ENCODE measurements around the gene NAV3.

DNA sequence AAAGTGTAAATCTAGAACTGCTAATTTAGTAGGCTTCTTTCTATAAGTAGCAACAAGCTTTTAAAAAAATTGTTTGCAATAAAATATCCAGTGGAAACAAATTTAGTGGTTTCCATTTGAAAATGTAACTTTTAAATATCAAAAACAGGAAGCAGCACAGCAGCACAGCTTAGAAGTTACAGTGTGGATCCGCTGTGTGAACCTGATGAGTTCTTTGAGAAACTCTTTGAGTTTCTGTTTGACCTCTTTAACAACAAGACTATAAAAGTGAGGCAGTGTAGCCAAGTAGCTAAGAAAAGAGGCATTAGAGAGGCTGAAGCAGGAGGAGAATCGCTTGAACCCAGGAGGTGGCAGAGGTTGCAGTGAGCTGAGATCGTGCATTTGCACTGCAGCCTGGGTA is 178.3 kb downstream of the NAV3 start:
- TF ChIP-seq TAF1 (conservative IDR thresholded peaks at IDR 0.05) (no peak), CTCF (IDR thresholded peaks at IDR 0.05; ENCODE audit: low read depth, low read length, missing input control) (no peak), EGR1 (IDR thresholded peaks at IDR 0.05; ENCODE audit: low read depth in 2 of 2) (no peak), SP1 (IDR thresholded peaks at IDR 0.05) (no peak), MAX (IDR thresholded peaks at IDR 0.05) (no peak), GABPA (IDR thresholded peaks at IDR 0.05 in 1 of 2, conservative IDR thresholded peaks at IDR 0.05 in 1 of 2) (no peak), ZBTB33 (IDR thresholded peaks at IDR 0.05) (no peak), YY1 (IDR thresholded peaks at IDR 0.05) (no peak), JUND (IDR thresholded peaks at IDR 0.05) (no peak), RXRA (IDR thresholded peaks at IDR 0.05) (no peak), RAD21 (IDR thresholded peaks at IDR 0.05) (no peak), FOXA2 (IDR thresholded peaks at IDR 0.05) (no peak)
- TF ChIP-seq, protein P1, sequence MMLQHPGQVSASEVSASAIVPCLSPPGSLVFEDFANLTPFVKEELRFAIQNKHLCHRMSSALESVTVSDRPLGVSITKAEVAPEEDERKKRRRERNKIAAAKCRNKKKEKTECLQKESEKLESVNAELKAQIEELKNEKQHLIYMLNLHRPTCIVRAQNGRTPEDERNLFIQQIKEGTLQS (IDR thresholded peaks at IDR 0.05): no peak
- TF ChIP-seq, protein P2, sequence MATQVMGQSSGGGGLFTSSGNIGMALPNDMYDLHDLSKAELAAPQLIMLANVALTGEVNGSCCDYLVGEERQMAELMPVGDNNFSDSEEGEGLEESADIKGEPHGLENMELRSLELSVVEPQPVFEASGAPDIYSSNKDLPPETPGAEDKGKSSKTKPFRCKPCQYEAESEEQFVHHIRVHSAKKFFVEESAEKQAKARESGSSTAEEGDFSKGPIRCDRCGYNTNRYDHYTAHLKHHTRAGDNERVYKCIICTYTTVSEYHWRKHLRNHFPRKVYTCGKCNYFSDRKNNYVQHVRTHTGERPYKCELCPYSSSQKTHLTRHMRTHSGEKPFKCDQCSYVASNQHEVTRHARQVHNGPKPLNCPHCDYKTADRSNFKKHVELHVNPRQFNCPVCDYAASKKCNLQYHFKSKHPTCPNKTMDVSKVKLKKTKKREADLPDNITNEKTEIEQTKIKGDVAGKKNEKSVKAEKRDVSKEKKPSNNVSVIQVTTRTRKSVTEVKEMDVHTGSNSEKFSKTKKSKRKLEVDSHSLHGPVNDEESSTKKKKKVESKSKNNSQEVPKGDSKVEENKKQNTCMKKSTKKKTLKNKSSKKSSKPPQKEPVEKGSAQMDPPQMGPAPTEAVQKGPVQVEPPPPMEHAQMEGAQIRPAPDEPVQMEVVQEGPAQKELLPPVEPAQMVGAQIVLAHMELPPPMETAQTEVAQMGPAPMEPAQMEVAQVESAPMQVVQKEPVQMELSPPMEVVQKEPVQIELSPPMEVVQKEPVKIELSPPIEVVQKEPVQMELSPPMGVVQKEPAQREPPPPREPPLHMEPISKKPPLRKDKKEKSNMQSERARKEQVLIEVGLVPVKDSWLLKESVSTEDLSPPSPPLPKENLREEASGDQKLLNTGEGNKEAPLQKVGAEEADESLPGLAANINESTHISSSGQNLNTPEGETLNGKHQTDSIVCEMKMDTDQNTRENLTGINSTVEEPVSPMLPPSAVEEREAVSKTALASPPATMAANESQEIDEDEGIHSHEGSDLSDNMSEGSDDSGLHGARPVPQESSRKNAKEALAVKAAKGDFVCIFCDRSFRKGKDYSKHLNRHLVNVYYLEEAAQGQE (IDR thresholded peaks at IDR 0.05): no peak
